HEK293 (cell line): ENCODE results near the gene XIRP1.

Experiments used
- CTCF ChIA-PET: fragments of 350-600 bp; formaldehyde crosslinking; extraction: SDS; loops from one replicate; lab custom pipeline; 2021; ENCODE audit warnings: antibody characterized with exemption; lab: Yijun Ruan, JAX
- POLR2A ChIA-PET: fragments of 300-600 bp; formaldehyde crosslinking; extraction: SDS; loops from one replicate; lab custom pipeline; 2020; ENCODE audit warnings: antibody characterized with exemption, inconsistent platforms; lab: Yijun Ruan, JAX
- H3K27ac ChIP-seq: fragments of 200-500 bp; sonication (Bioruptor generic); 2 replicates; pipeline ENCODE4 v1.5.1; 2014; ENCODE audit warnings: low read depth, low read length, control low read depth, inconsistent platforms; ENCODE audit errors: extremely low read depth
- H3K36me3 ChIP-seq, 2 experiments: fragments of 200-500 bp in 1 of 2; sonication (Bioruptor generic) in 1 of 2; 1 replicate in 1 of 2; 2 replicates in 1 of 2; pipeline ENCODE4 v1.5.1; 2014 to 2017; ENCODE audit warnings: inconsistent platforms in 2 of 2, low read length in 2 of 2; ENCODE audit not compliant: control insufficient read depth in 2 of 2, insufficient read depth in 1 of 2
- H3K4me1 ChIP-seq: fragments of 200-500 bp; sonication (Bioruptor generic); 2 replicates; pipeline ENCODE4 v1.5.1; 2014; ENCODE audit warnings: mild to moderate bottlenecking, low read length, inconsistent platforms; ENCODE audit not compliant: control insufficient read depth, insufficient read depth
- H3K4me3 ChIP-seq: 2 replicates; pipeline ENCODE4 v1.5.1; 2011; ENCODE audit warnings: low read depth, mild to moderate bottlenecking, control low read depth, low read length, moderate library complexity
- H3K9me3 ChIP-seq: fragments of 200-500 bp; sonication (Bioruptor generic); 2 replicates; pipeline ENCODE4 v1.5.1; 2014; ENCODE audit warnings: low read depth, low read length, inconsistent platforms; ENCODE audit not compliant: control insufficient read depth, insufficient read depth
- BCL11A ChIP-seq: fragments of 450-650 bp; formaldehyde crosslinking; IDR thresholded peaks from 2 replicates; pipeline ENCODE4 v1.5.1; 2016; ENCODE audit warnings: low read depth, missing biosample characterization, missing genetic modification characterization
- KLF8 ChIP-seq: fragments of 450-650 bp; formaldehyde crosslinking; IDR thresholded peaks from 2 replicates; pipeline ENCODE4 v1.5.1; 2016; ENCODE audit warnings: missing biosample characterization, missing genetic modification characterization
- MEIS1 ChIP-seq: sonication (generic); formaldehyde crosslinking; IDR thresholded peaks from 2 replicates; pipeline ENCODE4 v1.8.1; 2022; ENCODE audit warnings: missing genetic modification reagents, mild to moderate bottlenecking, borderline replicate concordance
- SP7 ChIP-seq: fragments of 450-650 bp; formaldehyde crosslinking; IDR thresholded peaks from 2 replicates; pipeline ENCODE4 v1.5.1; 2016; ENCODE audit warnings: missing biosample characterization, missing genetic modification characterization
- YY2 ChIP-seq: fragments of 450-650 bp; formaldehyde crosslinking; IDR thresholded peaks from 2 replicates; pipeline ENCODE4 v1.5.1; 2016; ENCODE audit warnings: missing biosample characterization, missing genetic modification characterization
- ZBTB17 ChIP-seq: fragments of 450-650 bp; formaldehyde crosslinking; IDR thresholded peaks from 2 replicates; pipeline ENCODE4 v1.5.1; 2016; ENCODE audit warnings: missing biosample characterization, missing genetic modification characterization
- ZFP3 ChIP-seq: fragments of 450-650 bp; formaldehyde crosslinking; IDR thresholded peaks from 2 replicates; pipeline ENCODE4 v1.5.1; 2016; ENCODE audit warnings: low read depth, missing biosample characterization, missing genetic modification characterization
- ZFP69B ChIP-seq: fragments of 450-650 bp; formaldehyde crosslinking; IDR thresholded peaks from 2 replicates; pipeline ENCODE4 v1.5.1; 2016; ENCODE audit warnings: missing biosample characterization, missing genetic modification characterization
- ZNF114 ChIP-seq: fragments of 450-650 bp; formaldehyde crosslinking; IDR thresholded peaks from 2 replicates; pipeline ENCODE4 v1.5.0; 2017; ENCODE audit warnings: missing biosample characterization, missing genetic modification characterization
- ZNF266 ChIP-seq: fragments of 450-650 bp; formaldehyde crosslinking; IDR thresholded peaks from 2 replicates; pipeline ENCODE4 v1.5.1; 2016; ENCODE audit warnings: missing biosample characterization, missing genetic modification characterization, low read depth
- ZNF292 ChIP-seq: fragments of 450-650 bp; formaldehyde crosslinking; IDR thresholded peaks from 2 replicates; pipeline ENCODE4 v1.5.1; 2016; ENCODE audit warnings: low read depth, missing biosample characterization, missing genetic modification characterization, borderline replicate concordance
- ZNF302 ChIP-seq: fragments of 450-650 bp; formaldehyde crosslinking; IDR thresholded peaks from 2 replicates; pipeline ENCODE4 v1.5.1; 2016; ENCODE audit warnings: missing biosample characterization, missing genetic modification characterization, low read depth
- ZNF335 ChIP-seq: fragments of 450-650 bp; formaldehyde crosslinking; conservative IDR thresholded peaks from 2 replicates; pipeline ENCODE4 v1.5.1; 2016; ENCODE audit warnings: missing biosample characterization, missing genetic modification characterization
- ZNF426 ChIP-seq: fragments of 450-650 bp; formaldehyde crosslinking; IDR thresholded peaks from 2 replicates; pipeline ENCODE4 v1.5.1; 2017; ENCODE audit warnings: missing biosample characterization, missing genetic modification characterization, mild to moderate bottlenecking, inconsistent platforms, moderate library complexity
- ZNF433 ChIP-seq: fragments of 450-650 bp; formaldehyde crosslinking; IDR thresholded peaks from 2 replicates; pipeline ENCODE4 v1.5.1; 2016; ENCODE audit warnings: missing biosample characterization, missing genetic modification characterization, low read depth
- ZNF48 ChIP-seq: fragments of 450-650 bp; formaldehyde crosslinking; IDR thresholded peaks from 2 replicates; pipeline ENCODE4 v1.5.1; 2016; ENCODE audit warnings: missing biosample characterization, missing genetic modification characterization
- ZNF514 ChIP-seq: fragments of 450-650 bp; formaldehyde crosslinking; IDR thresholded peaks from 2 replicates; pipeline ENCODE4 v1.5.1; 2016; ENCODE audit warnings: missing biosample characterization, missing genetic modification characterization
- ZNF624 ChIP-seq: fragments of 450-650 bp; formaldehyde crosslinking; IDR thresholded peaks from 2 replicates; pipeline ENCODE4 v1.5.1; 2017; ENCODE audit warnings: missing biosample characterization, missing genetic modification characterization
- ZNF768 ChIP-seq: fragments of 450-650 bp; formaldehyde crosslinking; IDR thresholded peaks from 2 replicates; pipeline ENCODE4 v1.5.1; 2018; ENCODE audit warnings: missing biosample characterization, mild to moderate bottlenecking, missing genetic modification characterization
- ZNF792 ChIP-seq: fragments of 450-650 bp; formaldehyde crosslinking; IDR thresholded peaks from 2 replicates; pipeline ENCODE4 v1.5.1; 2016; ENCODE audit warnings: missing biosample characterization, missing genetic modification characterization
- TF ChIP-seq, protein P1 (sequence below): fragments of 450-650 bp; formaldehyde crosslinking; IDR thresholded peaks from 2 replicates; pipeline ENCODE4 v1.5.1; 2016; ENCODE audit warnings: missing biosample characterization, missing genetic modification characterization
- TF ChIP-seq, protein P2 (sequence below): fragments of 450-650 bp; formaldehyde crosslinking; IDR thresholded peaks from 2 replicates; pipeline ENCODE4 v1.5.1; 2016; ENCODE audit warnings: missing biosample characterization, missing genetic modification characterization
- TF ChIP-seq, protein P3 (sequence below): fragments of 450-650 bp; formaldehyde crosslinking; IDR thresholded peaks from 2 replicates; pipeline ENCODE4 v1.5.1; 2016; ENCODE audit warnings: missing biosample characterization, missing genetic modification characterization
- TF ChIP-seq, protein P4 (sequence below): fragments of 450-650 bp; formaldehyde crosslinking; IDR thresholded peaks from 2 replicates; pipeline ENCODE4 v1.5.1; 2016; ENCODE audit warnings: missing biosample characterization, missing genetic modification characterization
- TF ChIP-seq, protein P5 (sequence below): fragments of 450-650 bp; formaldehyde crosslinking; IDR thresholded peaks from 2 replicates; pipeline ENCODE4 v1.5.1; 2017; ENCODE audit warnings: missing biosample characterization, missing genetic modification characterization

XIRP1 gene

DNA sequence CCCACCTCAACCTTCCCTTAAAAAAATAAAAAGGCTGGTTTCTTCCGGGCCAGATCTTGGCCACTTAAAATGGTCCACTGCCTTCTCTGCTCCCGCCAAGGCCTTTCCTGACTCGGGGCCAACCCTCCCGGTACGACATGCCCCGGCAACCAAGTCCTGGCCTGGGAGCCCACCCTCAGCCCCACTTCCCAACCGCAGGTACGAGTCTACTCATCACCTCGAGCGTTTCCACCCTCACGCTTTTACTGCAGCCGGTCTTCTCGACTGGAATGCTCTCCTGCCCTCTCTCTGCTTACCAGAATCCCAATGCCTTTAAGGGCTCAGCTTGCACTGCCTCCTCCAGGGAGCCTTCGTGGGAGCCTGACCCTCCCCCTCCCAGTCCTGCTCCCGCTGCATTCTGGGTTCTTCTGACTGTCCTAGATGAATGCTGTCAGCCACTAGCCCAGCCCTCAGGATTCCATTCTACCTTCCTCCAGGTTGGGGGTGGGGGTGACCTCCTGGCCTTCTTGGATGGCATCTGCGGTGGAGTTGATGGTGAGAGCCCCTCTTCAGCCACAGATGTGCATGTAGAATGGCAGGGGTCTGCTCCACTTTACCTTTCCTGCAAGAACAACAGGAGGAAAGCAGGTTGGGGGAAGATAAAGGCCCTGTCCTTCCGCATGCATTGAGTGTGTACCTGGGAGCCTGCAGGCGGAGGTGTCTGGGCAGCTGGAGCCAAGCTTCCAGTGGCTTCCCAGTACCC, 37.9 kb downstream of the XIRP1 start (continued):
- TF ChIP-seq, protein P1, sequence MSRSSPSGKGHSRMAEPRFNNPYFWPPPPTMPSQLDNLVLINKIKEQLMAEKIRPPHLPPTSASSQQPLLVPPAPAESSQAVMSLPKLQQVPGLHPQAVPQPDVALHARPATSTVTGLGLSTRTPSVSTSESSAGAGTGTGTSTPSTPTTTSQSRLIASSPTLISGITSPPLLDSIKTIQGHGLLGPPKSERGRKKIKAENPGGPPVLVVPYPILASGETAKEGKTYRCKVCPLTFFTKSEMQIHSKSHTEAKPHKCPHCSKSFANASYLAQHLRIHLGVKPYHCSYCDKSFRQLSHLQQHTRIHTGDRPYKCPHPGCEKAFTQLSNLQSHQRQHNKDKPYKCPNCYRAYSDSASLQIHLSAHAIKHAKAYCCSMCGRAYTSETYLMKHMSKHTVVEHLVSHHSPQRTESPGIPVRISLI (tag by site-specific recombination): no peak
- no peak for TF ChIP-seq ZNF768
- TF ChIP-seq ZNF48: no peak
- TF ChIP-seq, protein P2, sequence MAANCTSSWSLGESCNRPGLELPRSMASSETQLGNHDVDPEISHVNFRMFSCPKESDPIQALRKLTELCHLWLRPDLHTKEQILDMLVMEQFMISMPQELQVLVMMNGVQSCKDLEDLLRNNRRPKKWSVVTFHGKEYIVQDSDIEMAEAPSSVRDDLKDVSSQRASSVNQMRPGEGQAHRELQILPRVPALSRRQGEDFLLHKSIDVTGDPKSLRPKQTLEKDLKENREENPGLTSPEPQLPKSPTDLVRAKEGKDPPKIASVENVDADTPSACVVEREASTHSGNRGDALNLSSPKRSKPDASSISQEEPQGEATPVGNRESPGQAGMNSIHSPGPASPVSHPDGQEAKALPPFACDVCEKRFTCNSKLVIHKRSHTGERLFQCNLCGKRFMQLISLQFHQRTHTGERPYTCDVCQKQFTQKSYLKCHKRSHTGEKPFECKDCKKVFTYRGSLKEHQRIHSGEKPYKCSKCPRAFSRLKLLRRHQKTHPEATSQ (tag by site-specific recombination): no peak
- no peak for TF ChIP-seq ZFP69B (tag by site-specific recombination)
- no peak for TF ChIP-seq YY2 (tag by site-specific recombination)
- no peak for TF ChIP-seq ZNF266 (tag by site-specific recombination)
- no peak for TF ChIP-seq ZNF433 (tag by site-specific recombination)
- no peak for TF ChIP-seq BCL11A
- TF ChIP-seq ZBTB17 (tag by site-specific recombination): peak; percentile 84
- TF ChIP-seq, protein P3, sequence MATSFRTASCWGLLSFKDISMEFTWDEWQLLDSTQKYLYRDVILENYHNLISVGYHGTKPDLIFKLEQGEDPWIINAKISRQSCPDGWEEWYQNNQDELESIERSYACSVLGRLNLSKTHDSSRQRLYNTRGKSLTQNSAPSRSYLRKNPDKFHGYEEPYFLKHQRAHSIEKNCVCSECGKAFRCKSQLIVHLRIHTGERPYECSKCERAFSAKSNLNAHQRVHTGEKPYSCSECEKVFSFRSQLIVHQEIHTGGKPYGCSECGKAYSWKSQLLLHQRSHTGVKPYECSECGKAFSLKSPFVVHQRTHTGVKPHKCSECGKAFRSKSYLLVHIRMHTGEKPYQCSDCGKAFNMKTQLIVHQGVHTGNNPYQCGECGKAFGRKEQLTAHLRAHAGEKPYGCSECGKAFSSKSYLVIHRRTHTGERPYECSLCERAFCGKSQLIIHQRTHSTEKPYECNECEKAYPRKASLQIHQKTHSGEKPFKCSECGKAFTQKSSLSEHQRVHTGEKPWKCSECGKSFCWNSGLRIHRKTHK: no peak
- TF ChIP-seq ZNF114 (tag by site-specific recombination): no peak
- TF ChIP-seq ZNF624 (tag by site-specific recombination): no peak
- no peak for TF ChIP-seq SP7 (tag by site-specific recombination)
- no peak for TF ChIP-seq ZFP3 (tag by site-specific recombination)
- no peak for TF ChIP-seq ZNF292 (tag by site-specific recombination)
- peak; percentile 49 for TF ChIP-seq KLF8
- no peak for TF ChIP-seq MEIS1
- TF ChIP-seq, protein P4, sequence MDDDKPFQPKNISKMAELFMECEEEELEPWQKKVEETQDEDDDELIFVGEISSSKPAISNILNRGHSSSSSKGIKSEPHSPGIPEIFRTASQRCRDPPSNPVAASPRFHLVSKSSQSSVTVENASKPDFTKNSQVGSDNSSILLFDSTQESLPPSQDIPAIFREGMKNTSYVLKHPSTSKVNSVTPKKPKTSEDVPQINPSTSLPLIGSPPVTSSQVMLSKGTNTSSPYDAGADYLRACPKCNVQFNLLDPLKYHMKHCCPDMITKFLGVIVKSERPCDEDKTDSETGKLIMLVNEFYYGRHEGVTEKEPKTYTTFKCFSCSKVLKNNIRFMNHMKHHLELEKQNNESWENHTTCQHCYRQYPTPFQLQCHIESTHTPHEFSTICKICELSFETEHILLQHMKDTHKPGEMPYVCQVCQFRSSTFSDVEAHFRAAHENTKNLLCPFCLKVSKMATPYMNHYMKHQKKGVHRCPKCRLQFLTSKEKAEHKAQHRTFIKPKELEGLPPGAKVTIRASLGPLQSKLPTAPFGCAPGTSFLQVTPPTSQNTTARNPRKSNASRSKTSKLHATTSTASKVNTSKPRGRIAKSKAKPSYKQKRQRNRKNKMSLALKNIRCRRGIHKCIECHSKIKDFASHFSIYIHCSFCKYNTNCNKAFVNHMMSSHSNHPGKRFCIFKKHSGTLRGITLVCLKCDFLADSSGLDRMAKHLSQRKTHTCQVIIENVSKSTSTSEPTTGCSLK (tag by site-specific recombination): no peak
- TF ChIP-seq ZNF426 (tag by site-specific recombination): no peak

DNA sequence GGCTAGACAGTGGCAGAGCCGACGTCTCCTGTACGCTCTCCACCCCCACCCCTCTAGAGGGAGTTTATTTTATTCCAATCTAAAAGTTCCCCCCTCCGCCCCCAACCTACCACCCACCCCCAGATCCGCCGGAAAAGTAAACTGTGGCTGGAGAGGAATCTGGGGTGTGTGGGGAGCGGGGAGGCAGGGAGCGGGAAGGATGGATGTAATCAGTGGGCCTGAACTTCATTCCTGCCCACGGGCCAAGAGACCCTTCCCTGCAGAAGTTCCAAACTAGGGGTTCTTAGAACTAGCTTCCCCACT, 38.5 kb downstream of the XIRP1 start:
- ChIA-PET CTCF (no interaction called here), POLR2A (no interaction called here)
- H3K9me3 ChIP-seq: no peaks in the 10 kb centered on the region
- H3K36me3 ChIP-seq: no peaks in the 10 kb centered on the region
- H3K27ac ChIP-seq: no peak overlapping the region
- peaks cover 17% of the 10 kb centered on the region for H3K4me1 ChIP-seq
- peak overlapping the region; percentile 4; the same call in 1 of the 2 replicates for H3K4me3 ChIP-seq
- TF ChIP-seq ZNF302 (tag by site-specific recombination) (no peak), ZNF514 (tag by site-specific recombination) (no peak), ZNF792 (tag by site-specific recombination) (no peak), ZNF335 (tag by site-specific recombination) (no peak)
- TF ChIP-seq, protein P5, sequence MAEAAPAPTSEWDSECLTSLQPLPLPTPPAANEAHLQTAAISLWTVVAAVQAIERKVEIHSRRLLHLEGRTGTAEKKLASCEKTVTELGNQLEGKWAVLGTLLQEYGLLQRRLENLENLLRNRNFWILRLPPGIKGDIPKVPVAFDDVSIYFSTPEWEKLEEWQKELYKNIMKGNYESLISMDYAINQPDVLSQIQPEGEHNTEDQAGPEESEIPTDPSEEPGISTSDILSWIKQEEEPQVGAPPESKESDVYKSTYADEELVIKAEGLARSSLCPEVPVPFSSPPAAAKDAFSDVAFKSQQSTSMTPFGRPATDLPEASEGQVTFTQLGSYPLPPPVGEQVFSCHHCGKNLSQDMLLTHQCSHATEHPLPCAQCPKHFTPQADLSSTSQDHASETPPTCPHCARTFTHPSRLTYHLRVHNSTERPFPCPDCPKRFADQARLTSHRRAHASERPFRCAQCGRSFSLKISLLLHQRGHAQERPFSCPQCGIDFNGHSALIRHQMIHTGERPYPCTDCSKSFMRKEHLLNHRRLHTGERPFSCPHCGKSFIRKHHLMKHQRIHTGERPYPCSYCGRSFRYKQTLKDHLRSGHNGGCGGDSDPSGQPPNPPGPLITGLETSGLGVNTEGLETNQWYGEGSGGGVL (tag by site-specific recombination): no peak
